HG02759 (cell line): ENCODE measurements around the gene ZNF260.
"Not testable (repeated sequence)": the region's sequence is repeated elsewhere in the genome, so short reads cannot be mapped to it uniquely, and the experiment has no call there.

Experiments
- ATAC-seq: cut with Tn5 transposase; IDR thresholded peaks from one replicate; pipeline ENCODE4 v1.9.1; 2021; ENCODE audit warnings: mild to moderate bottlenecking, moderate library complexity; ENCODE audit not compliant: unreplicated experiment

Gene ZNF260

DNA sequence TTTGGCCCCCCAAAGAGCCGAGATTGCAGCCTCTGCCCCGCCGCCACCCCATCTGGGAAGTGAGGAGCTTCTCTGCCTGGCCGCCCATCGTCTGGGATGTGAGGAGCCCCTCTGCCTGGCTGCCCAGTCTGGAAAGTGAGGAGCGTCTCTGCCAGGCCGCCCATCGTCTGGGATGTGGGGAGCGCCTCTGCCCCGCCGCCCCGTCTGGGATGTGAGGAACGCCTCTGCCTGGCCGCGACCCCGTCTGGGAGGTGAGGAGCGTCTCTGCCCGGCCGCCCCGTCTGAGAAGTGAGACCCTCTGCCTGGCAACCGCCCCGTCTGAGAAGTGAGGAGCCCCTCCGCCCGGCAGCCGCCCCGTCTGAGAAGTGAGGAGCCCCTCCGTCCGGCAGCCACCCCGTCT, 37.2 kb downstream of the ZNF260 start:
- not testable (repeated sequence) for ATAC-seq

GRCh38 chr19:36489920-36490415, 38.1 kb downstream of the ZNF260 start:
- ATAC-seq, result peak; percentile 61

DNA sequence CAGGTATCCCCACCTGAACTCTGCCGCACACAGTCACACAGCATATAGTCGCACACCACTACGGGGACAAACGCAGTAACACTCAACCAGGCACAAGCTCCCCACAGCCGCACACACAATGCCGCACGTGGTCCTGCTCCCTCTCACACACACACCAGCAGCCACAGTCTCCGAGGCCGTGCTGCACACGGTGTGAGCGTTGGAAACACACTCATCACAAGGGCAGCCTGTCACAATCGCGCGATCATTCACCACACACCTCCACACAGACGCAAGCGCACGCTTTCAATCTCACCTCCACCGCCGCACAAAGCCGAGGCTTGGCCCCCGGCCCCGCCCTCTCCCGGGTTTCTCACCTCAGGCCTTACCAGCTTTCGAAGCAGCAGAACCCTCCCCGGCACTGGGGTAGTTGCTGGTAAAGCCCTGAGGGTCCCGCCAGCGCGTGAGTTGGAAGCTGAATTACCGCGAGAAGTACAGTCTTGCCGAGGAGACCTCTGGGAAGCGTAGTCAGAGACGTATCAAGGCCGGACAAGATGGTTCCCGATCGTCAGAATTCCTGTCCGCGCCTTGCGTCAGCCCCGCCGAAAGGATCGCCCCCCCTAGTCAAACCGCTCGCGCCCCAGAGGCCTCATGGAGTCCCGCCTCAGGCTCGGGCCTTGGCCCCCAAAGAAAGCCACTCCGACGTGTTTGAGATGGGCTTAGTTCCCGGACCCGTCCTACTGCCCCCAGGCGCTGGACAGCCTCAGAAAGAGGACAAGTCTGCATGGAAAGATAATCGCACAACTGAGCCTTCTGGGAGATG, 38.8 kb downstream of the ZNF260 start, which contains the start of gene ZNF566:
Gene ZNF566 (minus strand): TSS at position 444 of the 802 bp plus-strand sequence. CDS start 13,004 bp downstream, outside the sequence.
- peak; percentile 91 for ATAC-seq

- peak; percentile 24 for ATAC-seq
Measured at GRCh38 chr19:36488846-36489117, 39.3 kb downstream of the ZNF260 start.

DNA sequence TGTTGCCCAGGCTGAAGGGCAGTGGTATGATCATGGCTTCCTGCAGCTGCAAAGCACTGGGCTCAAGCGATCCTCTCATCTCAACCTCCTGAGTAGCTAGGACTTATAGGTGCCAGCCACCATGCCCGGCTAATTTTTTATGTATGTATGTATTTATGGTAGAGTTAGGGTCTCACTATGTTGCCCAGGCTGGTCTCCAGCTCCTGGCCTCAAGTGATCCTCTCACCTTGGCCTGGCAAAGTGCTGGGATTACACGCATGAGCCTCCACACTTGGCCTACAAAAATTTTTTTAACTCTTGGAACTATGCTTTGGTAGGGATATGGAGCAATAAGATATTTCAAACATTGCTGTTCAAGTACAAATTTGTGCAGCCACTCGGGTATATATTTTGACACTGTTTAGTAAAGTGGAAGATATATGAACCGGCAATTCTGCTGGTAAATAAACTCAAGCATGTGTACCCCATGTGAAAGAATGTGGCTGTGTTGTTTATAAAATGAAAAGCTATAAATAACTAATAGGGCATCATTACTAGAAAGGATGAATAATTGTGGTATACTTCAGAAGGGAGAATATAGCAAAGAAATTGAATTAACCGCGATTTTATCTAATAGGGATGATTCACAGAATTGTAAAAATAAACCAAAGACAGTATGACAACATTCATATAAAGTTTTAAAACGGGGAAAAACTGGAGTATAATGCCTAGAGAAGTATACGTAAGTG, 39.8 kb downstream of the ZNF260 start:
- ATAC-seq, result no peak

- no peak for ATAC-seq
Measured at GRCh38 chr19:36483653-36484052, 44.4 kb downstream of the ZNF260 start.

GRCh38 chr19:36482876-36483275, 45.2 kb downstream of the ZNF260 start:
- no peak for ATAC-seq
